Osteoblast (primary cell): ENCODE data around the gene LRRIQ1. TPM values are rescaled to one million over a fixed set of nuclear protein-coding genes. Genes with fewer than 3 reads are reported as not detected.
A peak's percentile ranks its signal among the peaks of the same experiment; 100 is the strongest.

Experiments used
- DNase-seq: peaks from one replicate; pipeline ENCODE4 v3.0.0; 2011; ENCODE audit warnings: low spot score, mixed read lengths; ENCODE audit not compliant: insufficient read length; ENCODE audit errors: missing footprints
- H2AFZ ChIP-seq: 2 replicates; pipeline ENCODE4 v1.6.0; 2011; ENCODE audit warnings: mild to moderate bottlenecking, low read length
- H3K27ac ChIP-seq: 2 replicates; pipeline ENCODE4 v1.5.1; 2011; ENCODE audit warnings: mild to moderate bottlenecking, low read depth, low read length, moderate library complexity
- H3K27me3 ChIP-seq: 2 replicates; pipeline ENCODE4 v1.6.0; 2012; ENCODE audit warnings: mild to moderate bottlenecking, control low read depth, inconsistent platforms, low read length, moderate library complexity; ENCODE audit not compliant: insufficient read depth
- H3K36me3 ChIP-seq: 2 replicates; pipeline ENCODE4 v1.5.1; 2011; ENCODE audit warnings: mild to moderate bottlenecking, low read length, control low read depth, moderate library complexity; ENCODE audit not compliant: insufficient read depth
- H3K4me1 ChIP-seq: 2 replicates; pipeline ENCODE4 v1.5.1; 2011; ENCODE audit warnings: mild to moderate bottlenecking, low read length, control low read depth, moderate library complexity; ENCODE audit not compliant: insufficient read depth
- H3K4me2 ChIP-seq: 2 replicates; pipeline ENCODE4 v1.6.0; 2011; ENCODE audit warnings: mild to moderate bottlenecking, low read length; ENCODE audit not compliant: insufficient read depth
- H3K4me3 ChIP-seq: fragments of 200-600 bp; sonication (generic); 3 replicates; pipeline ENCODE4 v1.5.1; 2012; ENCODE audit warnings: mild to moderate bottlenecking, low read length, inconsistent platforms; ENCODE audit not compliant: insufficient read depth
- H3K79me2 ChIP-seq: 2 replicates; pipeline ENCODE4 v1.6.0; 2012; ENCODE audit warnings: mild to moderate bottlenecking, low read length, control low read depth, inconsistent platforms; ENCODE audit not compliant: insufficient read depth
- H3K9me3 ChIP-seq: 2 replicates; pipeline ENCODE4 v1.5.1; 2011; ENCODE audit warnings: low read depth, low read length, control low read depth
- H4K20me1 ChIP-seq: 2 replicates; pipeline ENCODE4 v1.6.0; 2012; ENCODE audit warnings: mild to moderate bottlenecking, low read length, control low read depth; ENCODE audit not compliant: insufficient read depth
- CTCF ChIP-seq: IDR thresholded peaks from 2 replicates; pipeline ENCODE4 v1.5.1; 2011; ENCODE audit warnings: mild to moderate bottlenecking, low read depth, low read length, moderate library complexity; ENCODE audit errors: extremely low read depth
- total RNA-seq: library from RNA; depleted of rRNA; stranded (reverse); fragments of >200 nt; gene quantifications from 2 replicates; pipeline ENCODE4 v1.2.3, GENCODE V29; 2012

Gene LRRIQ1
- total RNA-seq, 1 donor, result not detected

- H3K4me1 ChIP-seq, result no peaks in the 10 kb centered on the region
- no peak for DNase-seq
- H3K36me3 ChIP-seq, result no peaks in the 10 kb centered on the region
- H3K27me3 ChIP-seq, result no peaks in the 10 kb centered on the region
- no peak overlapping the region for H3K4me3 ChIP-seq
- H3K9me3 ChIP-seq, result no peaks in the 10 kb centered on the region
- no peak overlapping the region for H3K4me2 ChIP-seq
- H3K27ac ChIP-seq, result no peak overlapping the region
- H4K20me1 ChIP-seq, result no peaks in the 10 kb centered on the region
- H2AFZ ChIP-seq, result no peak overlapping the region
- no peaks in the 10 kb centered on the region for H3K79me2 ChIP-seq
- TF ChIP-seq CTCF, result no peak
Measured at GRCh38 chr12:85060916-85061315, 24.8 kb downstream of the LRRIQ1 start.

GRCh38 chr12:85065837-85066482, 29.8 kb downstream of the LRRIQ1 start:
- no peaks in the 10 kb centered on the region for H3K4me1 ChIP-seq
- no peak for DNase-seq
- H3K79me2 ChIP-seq, result no peaks in the 10 kb centered on the region
- H3K27ac ChIP-seq, result no peak overlapping the region
- no peaks in the 10 kb centered on the region for H3K36me3 ChIP-seq
- no peaks in the 10 kb centered on the region for H3K27me3 ChIP-seq
- H3K4me2 ChIP-seq, result no peak overlapping the region
- H2AFZ ChIP-seq, result no peak overlapping the region
- no peaks in the 10 kb centered on the region for H3K9me3 ChIP-seq
- no peak for TF ChIP-seq CTCF
- no peaks in the 10 kb centered on the region for H4K20me1 ChIP-seq
- H3K4me3 ChIP-seq, result no peak overlapping the region

GRCh38 chr12:85072826-85073225, 36.7 kb downstream of the LRRIQ1 start:
- no peaks in the 10 kb centered on the region for H3K27me3 ChIP-seq
- no peak for TF ChIP-seq CTCF
- DNase-seq, result no peak

GRCh38 chr12:85076688-85077430, 40.7 kb downstream of the LRRIQ1 start:
- no peaks in the 10 kb centered on the region for H3K27me3 ChIP-seq
- H3K36me3 ChIP-seq, result no peaks in the 10 kb centered on the region
- peak; percentile 25 for DNase-seq
- no peak overlapping the region for H2AFZ ChIP-seq
- no peaks in the 10 kb centered on the region for H3K4me1 ChIP-seq
- H3K27ac ChIP-seq, result no peak overlapping the region
- no peaks in the 10 kb centered on the region for H3K9me3 ChIP-seq
- H3K79me2 ChIP-seq, result no peaks in the 10 kb centered on the region
- H3K4me2 ChIP-seq, result no peak overlapping the region
- TF ChIP-seq CTCF, result peak; percentile 57
- no peaks in the 10 kb centered on the region for H4K20me1 ChIP-seq
- no peak overlapping the region for H3K4me3 ChIP-seq

More at GRCh38 chr12:85072826-85073225, 36.7 kb downstream of the LRRIQ1 start:
- Histone ChIP-seq H2AFZ (no peak overlapping the region), H3K79me2 (no peaks in the 10 kb centered on the region), H3K9me3 (no peaks in the 10 kb centered on the region), H4K20me1 (no peaks in the 10 kb centered on the region), H3K4me2 (no peak overlapping the region), H3K27ac (no peak overlapping the region), H3K36me3 (no peaks in the 10 kb centered on the region), H3K4me1 (no peaks in the 10 kb centered on the region), H3K4me3 (no peak overlapping the region)
